Natural killer cell (primary cell): ENCODE data around the gene PAN2. TPM values are rescaled to one million over a fixed set of nuclear protein-coding genes. Genes with fewer than 3 reads are reported as not detected.
A peak's percentile ranks its signal among the peaks of the same experiment; 100 is the strongest.

ENCODE experiments used
- ATAC-seq, 3 donors: fragments of 150-1000 bp in 2 of 3; fragments of 200-7000 bp in 1 of 3; cut with Tn5 transposase; 1 replicate in 1 of 3; 2 replicates in 2 of 3; pipeline ENCODE4 v1.10.0; 2021; ENCODE audit warnings: mild to moderate bottlenecking in 2 of 3, moderate library complexity in 2 of 3
- DNase-seq, 2 donors: peaks; one replicate each; pipeline versions ENCODE4 v3.0.0 to v3.0.0-alpha.2; 2013 to 2021; ENCODE audit warnings: mixed read lengths in 1 of 2
- H3K27ac ChIP-seq: one replicate; pipeline ENCODE4 v1.5.1; 2013; ENCODE audit warnings: mild to moderate bottlenecking, low read length
- H3K27me3 ChIP-seq: one replicate; pipeline ENCODE4 v1.6.1; 2013; ENCODE audit warnings: low read length; ENCODE audit not compliant: control insufficient read depth, insufficient read depth
- H3K36me3 ChIP-seq: one replicate; pipeline ENCODE4 v1.6.1; 2013; ENCODE audit warnings: low read length; ENCODE audit not compliant: control insufficient read depth, insufficient read depth
- H3K4me1 ChIP-seq: one replicate; pipeline ENCODE4 v1.6.1; 2013; ENCODE audit warnings: low read length; ENCODE audit not compliant: control insufficient read depth, insufficient read depth
- H3K4me3 ChIP-seq: one replicate; pipeline ENCODE4 v1.5.1; 2013; ENCODE audit warnings: low read length
- H3K9me3 ChIP-seq: one replicate; pipeline ENCODE4 v1.6.1; 2013; ENCODE audit warnings: low read length; ENCODE audit not compliant: control insufficient read depth, insufficient read depth
- H3K27ac Mint-ChIP-seq, 2 donors: one replicate each; pipeline ENCODE4 v1.8.0; 2022; ENCODE audit warnings: mild to moderate bottlenecking in 2 of 2, mixed read lengths in 2 of 2, moderate library complexity in 1 of 2
- H3K27me3 Mint-ChIP-seq, 2 donors: one replicate each; pipeline ENCODE4 v1.8.0; 2022; ENCODE audit warnings: low read depth in 2 of 2, mixed read lengths in 2 of 2
- H3K36me3 Mint-ChIP-seq: one replicate; pipeline ENCODE4 v1.8.0; 2022; ENCODE audit warnings: mixed read lengths
- H3K4me1 Mint-ChIP-seq, 2 donors: one replicate each; pipeline ENCODE4 v1.8.0; 2022; ENCODE audit warnings: mixed read lengths in 2 of 2
- H3K4me3 Mint-ChIP-seq: one replicate; pipeline ENCODE4 v1.8.0; 2022; ENCODE audit warnings: mild to moderate bottlenecking, moderate library complexity, mixed read lengths
- H3K9me3 Mint-ChIP-seq, 2 donors: one replicate each; pipeline ENCODE4 v1.8.0; 2022; ENCODE audit warnings: mixed read lengths in 2 of 2
- WGBS: methylation state at CpG from one replicate; pipeline ENCODE4 v1.1.7; 2013; ENCODE audit warnings: missing lambda C conversion rate; ENCODE audit not compliant: insufficient coverage; 5-methylcytosine and 5-hydroxymethylcytosine counted together
- intact Hi-C: fragments of 100-400 bp; cut with micrococcal nuclease; formaldehyde crosslinking; loops from one replicate; pipeline ENCODE4 v1.14.2; 2022
- total RNA-seq, 4 donors: library from RNA; stranded (reverse); fragments of 120-200 nt in 1 of 4; gene quantifications; one replicate each; pipeline versions ENCODE4 v1.2.3 to v1.2.4, GENCODE V29; 2013 to 2022
- TF ChIP-seq, protein P1 (sequence below): fragments of 200-600 bp; IDR thresholded peaks from one replicate; pipeline ENCODE4 v1.8.0; 2022; ENCODE audit warnings: antibody characterized with exemption

The PAN2 gene
- total RNA-seq, 3 donors from 2014 or later (not counting 1 experiment from before 2014, with no cell fraction given): 86.2 to 117 (median 95.7) TPM

DNA sequence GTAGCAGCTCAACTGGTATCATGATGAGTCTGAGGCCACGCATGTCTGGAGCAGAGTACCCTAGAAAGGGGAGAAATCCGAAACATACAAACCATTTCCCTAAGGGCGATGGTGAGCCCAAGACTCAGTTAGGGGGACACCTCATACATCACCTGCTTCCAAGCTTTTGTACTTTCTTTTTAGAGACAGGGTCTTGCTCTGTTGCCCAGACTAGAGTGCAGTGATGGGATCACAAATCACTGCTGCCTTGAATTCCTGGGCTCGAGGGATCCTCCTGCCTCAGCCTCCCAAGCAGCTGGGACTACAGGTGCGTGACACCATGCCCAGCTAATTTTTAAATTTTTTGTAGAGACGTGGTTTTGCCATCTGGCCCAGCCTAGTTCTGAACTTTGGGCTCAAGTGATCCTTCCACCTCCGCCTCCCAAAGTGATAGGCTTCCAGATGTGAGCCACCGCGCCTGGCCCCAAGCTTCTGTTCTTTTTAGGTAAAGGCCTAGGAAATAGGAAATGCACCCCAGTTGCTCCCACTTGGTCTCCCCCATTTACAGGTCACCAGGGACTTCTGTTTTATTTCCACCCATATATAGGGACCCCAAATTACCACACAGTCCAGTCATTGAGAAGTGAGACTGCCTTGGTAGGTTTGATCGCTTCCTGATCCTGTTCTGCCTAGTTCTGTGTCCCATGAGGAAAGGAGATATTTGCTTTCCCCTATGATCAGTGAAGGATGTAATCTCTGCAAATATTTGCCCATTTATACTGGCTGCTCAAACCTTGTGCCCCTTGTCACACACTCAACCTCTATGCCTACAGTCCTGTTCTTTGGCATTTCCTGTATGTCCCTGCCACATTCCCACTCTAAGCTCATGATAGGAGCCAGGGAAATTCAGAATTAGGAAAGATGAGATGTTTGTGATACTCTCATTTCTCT is 28.6 kb upstream of the PAN2 start, which contains the start of gene APOF:
Gene APOF (minus strand): TSS at position 728 of the 930 bp plus-strand sequence. CDS start 112 bp downstream, at position 616.
- Mint-ChIP-seq H3K9me3 (no peaks in the 10 kb centered on the region), H3K4me3 (peak within 1 kb of the TSS; percentile 97), H3K4me1 (peaks cover 21 to 24% of the 10 kb centered on the region in 2 donors), H3K36me3 (no peaks in the 10 kb centered on the region), H3K27me3 (peaks cover 0 to 3% of the 10 kb centered on the region in 2 donors), H3K27ac (peak within 1 kb of the TSS; percentile 88 to 91)
- no peaks in the 10 kb centered on the region for H3K36me3 ChIP-seq
- H3K27ac ChIP-seq: no peak within 1 kb of the TSS
- intact Hi-C loops: loop anchor here (5.0 kb wide), 1 partner anchor 275 kb away; no protein-coding TSS in a partner anchor
- DNase-seq (no peak), ATAC-seq (no peak)
- no peaks in the 10 kb centered on the region for H3K27me3 ChIP-seq
- H3K9me3 ChIP-seq: no peaks in the 10 kb centered on the region
- 95% methylated on average over 9 of the region's 10 CpGs for WGBS
- peaks cover 17% of the 10 kb centered on the region for H3K4me1 ChIP-seq
- TF ChIP-seq, protein P1, sequence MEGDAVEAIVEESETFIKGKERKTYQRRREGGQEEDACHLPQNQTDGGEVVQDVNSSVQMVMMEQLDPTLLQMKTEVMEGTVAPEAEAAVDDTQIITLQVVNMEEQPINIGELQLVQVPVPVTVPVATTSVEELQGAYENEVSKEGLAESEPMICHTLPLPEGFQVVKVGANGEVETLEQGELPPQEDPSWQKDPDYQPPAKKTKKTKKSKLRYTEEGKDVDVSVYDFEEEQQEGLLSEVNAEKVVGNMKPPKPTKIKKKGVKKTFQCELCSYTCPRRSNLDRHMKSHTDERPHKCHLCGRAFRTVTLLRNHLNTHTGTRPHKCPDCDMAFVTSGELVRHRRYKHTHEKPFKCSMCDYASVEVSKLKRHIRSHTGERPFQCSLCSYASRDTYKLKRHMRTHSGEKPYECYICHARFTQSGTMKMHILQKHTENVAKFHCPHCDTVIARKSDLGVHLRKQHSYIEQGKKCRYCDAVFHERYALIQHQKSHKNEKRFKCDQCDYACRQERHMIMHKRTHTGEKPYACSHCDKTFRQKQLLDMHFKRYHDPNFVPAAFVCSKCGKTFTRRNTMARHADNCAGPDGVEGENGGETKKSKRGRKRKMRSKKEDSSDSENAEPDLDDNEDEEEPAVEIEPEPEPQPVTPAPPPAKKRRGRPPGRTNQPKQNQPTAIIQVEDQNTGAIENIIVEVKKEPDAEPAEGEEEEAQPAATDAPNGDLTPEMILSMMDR: no peak
- H3K4me3 ChIP-seq: no peak within 1 kb of the TSS

DNA sequence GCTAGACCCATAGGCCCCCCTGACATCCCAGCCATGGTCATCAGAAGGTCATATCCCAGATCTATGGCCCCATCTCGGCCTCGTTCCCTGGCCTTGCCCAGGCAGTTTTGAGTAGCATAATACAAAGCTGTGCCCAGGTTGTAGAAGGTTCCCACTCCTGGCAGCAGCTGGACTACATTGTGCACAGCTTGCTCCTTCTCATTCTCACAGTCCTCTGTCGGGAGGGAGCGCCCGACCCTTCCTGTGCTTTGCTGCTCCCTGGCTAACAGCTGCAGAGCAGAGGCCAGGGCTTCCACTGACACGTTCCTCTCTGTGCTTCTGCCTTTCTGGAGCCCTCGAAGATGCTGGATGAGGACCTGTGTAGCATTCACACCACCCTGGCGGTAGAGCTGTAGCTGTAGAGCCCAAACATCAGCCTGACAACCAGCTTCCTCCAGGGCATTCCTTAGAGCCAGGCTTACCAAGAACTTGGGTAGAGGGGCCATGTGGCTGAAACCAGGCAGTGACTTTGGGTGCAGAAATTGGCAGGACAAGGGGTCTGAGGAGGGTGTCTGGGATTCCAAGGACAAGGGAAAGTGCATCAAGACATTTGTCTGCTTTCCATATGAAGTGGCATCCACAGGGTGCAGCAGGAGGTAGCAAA is 27.8 kb upstream of the PAN2 start:
- intact Hi-C loops: loop anchor here (5.0 kb wide), 1 partner anchor 276 kb away; no protein-coding TSS in a partner anchor
- TF ChIP-seq, protein P1: no peak
- Mint-ChIP-seq H3K27ac (peak overlapping the region; percentile 88 to 91), H3K27me3 (no peaks in the 10 kb centered on the region), H3K4me3 (peak overlapping the region; percentile 97), H3K9me3 (no peaks in the 10 kb centered on the region), H3K36me3 (no peaks in the 10 kb centered on the region), H3K4me1 (peaks cover 21 to 24% of the 10 kb centered on the region in 2 donors)
- H3K9me3 ChIP-seq: no peaks in the 10 kb centered on the region
- no peaks in the 10 kb centered on the region for H3K36me3 ChIP-seq
- H3K27ac ChIP-seq: no peak overlapping the region
- WGBS: 92% methylated on average over 8 of the region's 8 CpGs
- no peak for DNase-seq
- H3K4me3 ChIP-seq: no peak overlapping the region
- no peak for ATAC-seq
- H3K4me1 ChIP-seq: peaks cover 17% of the 10 kb centered on the region
- H3K27me3 ChIP-seq: no peaks in the 10 kb centered on the region

GRCh38 chr12:56359851-56360767 is 26.3 kb upstream of the PAN2 start, which contains the start of gene STAT2:
STAT2 (minus strand) TSS chr12:56360107; CDS start chr12:56356571, 3,536 bp downstream.
- ATAC-seq: peak; percentile 93 to 98 (median 94)
- peak within 1 kb of the TSS; percentile 88 to 91 for H3K27ac Mint-ChIP-seq
- peak within 1 kb of the TSS; percentile 97 for H3K4me3 Mint-ChIP-seq
- peak within 1 kb of the TSS; percentile 71 for H3K27ac ChIP-seq
- H3K4me1 ChIP-seq: peaks cover 17% of the 10 kb centered on the region
- peaks cover 21 to 24% of the 10 kb centered on the region in 2 donors for H3K4me1 Mint-ChIP-seq
- H3K27me3 ChIP-seq: no peaks in the 10 kb centered on the region
- intact Hi-C loops: loop anchor here (1.0 to 5.0 kb wide), 3 partner anchors 26 to 277 kb away; no protein-coding TSS in a partner anchor
- peak within 1 kb of the TSS; percentile 80 for H3K4me3 ChIP-seq
- H3K27me3 Mint-ChIP-seq: no peaks in the 10 kb centered on the region
- H3K9me3 ChIP-seq: no peaks in the 10 kb centered on the region
- H3K36me3 Mint-ChIP-seq: no peaks in the 10 kb centered on the region
- TF ChIP-seq, protein P1: no peak
- no peaks in the 10 kb centered on the region for H3K9me3 Mint-ChIP-seq
- WGBS: under 1% methylated on average over 54 of the region's 54 CpGs
- DNase-seq: peak; percentile 98 to 99
- H3K36me3 ChIP-seq: peaks cover 14% of the 10 kb centered on the region
